HG03095 (cell line): ENCODE data around the gene CMTR1.

Experiments
- ATAC-seq: cut with Tn5 transposase; IDR thresholded peaks from one replicate; pipeline ENCODE4 v1.9.1; 2021; ENCODE audit warnings: moderate library complexity; ENCODE audit not compliant: unreplicated experiment

Gene CMTR1

DNA sequence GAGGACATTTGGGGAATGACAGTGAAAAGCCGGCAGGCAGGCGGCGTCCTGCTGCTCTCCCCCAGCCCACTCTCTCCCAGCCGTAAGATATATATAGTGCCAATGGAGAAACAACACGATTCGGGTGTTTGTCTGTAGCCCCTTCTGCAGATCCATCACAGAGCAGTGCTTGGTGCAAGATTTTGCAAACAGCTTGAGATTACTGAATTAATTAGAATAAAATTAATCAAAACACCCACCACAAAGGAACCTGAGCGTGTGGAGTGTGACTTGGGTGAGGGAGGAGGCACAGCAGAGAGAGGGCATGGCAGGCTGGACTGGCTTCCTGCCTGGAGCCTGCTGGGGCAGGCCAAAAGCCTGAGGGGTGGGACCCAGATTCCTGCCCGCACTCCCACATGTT lies 95.5 kb downstream of the CMTR1 start:
- ATAC-seq: no peak

- ATAC-seq: no peak
Measured at GRCh38 chr6:37530297-37530696, 97.3 kb downstream of the CMTR1 start.

DNA sequence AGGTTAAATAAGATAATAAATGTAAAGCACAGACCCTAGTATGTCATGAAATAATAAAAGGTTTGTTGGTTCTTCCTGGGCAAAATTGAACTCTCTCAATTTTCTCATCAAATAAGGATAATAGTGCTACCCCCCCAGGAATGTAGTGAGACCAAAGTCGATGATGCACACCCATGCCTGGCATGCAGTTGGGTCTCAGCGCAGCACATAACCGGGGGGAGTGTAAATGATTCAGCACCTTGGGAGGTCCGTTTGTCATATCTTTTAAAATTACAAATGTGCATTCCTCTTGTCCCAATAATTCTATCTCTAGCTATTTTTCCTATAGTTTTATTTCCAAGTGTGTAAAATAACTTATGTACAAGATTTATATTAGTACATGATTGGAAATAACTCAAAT lies 98.0 kb downstream of the CMTR1 start:
- no peak for ATAC-seq
